Measurements from ENCODE around the gene ABL2. TPM values are rescaled to one million over a fixed set of nuclear protein-coding genes. Genes with fewer than 3 reads are reported as not detected.

ABL2 gene
- total RNA-seq, 4 donors from 2014 or later: 12.9 to 37.3 (median 15.6) TPM

- DNase-seq (ENCODE audit: extremely low spot score): no peak
- no peaks in the 10 kb centered on the region for H3K9me3 ChIP-seq
- intact Hi-C loops (cut with DNase I): no loop called here
- WGBS: 89% methylated on average over 8 of the region's 8 CpGs
- peaks cover 26 to 50% (median 38%) of the 10 kb centered on the region in 4 donors for H3K36me3 ChIP-seq
- H3K4me1 ChIP-seq: peaks cover 0 to 8% (median 3%) of the 10 kb centered on the region in 4 donors
- no peak for TF ChIP-seq POLR2A (IDR thresholded peaks at IDR 0.05; ENCODE audit: low read depth)
- no peak for TF ChIP-seq EP300 (IDR thresholded peaks at IDR 0.05)
- TF ChIP-seq POLR2AphosphoS5 (IDR thresholded peaks at IDR 0.05): no peak
- TF ChIP-seq, protein P1, sequence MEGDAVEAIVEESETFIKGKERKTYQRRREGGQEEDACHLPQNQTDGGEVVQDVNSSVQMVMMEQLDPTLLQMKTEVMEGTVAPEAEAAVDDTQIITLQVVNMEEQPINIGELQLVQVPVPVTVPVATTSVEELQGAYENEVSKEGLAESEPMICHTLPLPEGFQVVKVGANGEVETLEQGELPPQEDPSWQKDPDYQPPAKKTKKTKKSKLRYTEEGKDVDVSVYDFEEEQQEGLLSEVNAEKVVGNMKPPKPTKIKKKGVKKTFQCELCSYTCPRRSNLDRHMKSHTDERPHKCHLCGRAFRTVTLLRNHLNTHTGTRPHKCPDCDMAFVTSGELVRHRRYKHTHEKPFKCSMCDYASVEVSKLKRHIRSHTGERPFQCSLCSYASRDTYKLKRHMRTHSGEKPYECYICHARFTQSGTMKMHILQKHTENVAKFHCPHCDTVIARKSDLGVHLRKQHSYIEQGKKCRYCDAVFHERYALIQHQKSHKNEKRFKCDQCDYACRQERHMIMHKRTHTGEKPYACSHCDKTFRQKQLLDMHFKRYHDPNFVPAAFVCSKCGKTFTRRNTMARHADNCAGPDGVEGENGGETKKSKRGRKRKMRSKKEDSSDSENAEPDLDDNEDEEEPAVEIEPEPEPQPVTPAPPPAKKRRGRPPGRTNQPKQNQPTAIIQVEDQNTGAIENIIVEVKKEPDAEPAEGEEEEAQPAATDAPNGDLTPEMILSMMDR (IDR thresholded peaks at IDR 0.05): no peak
- no peaks in the 10 kb centered on the region for H3K27me3 ChIP-seq
- H3K27ac ChIP-seq (replicated peaks in 1 of 4): no peak overlapping the region
- H3K4me3 ChIP-seq: no peak overlapping the region
Measured at GRCh38 chr1:179061360-179062282, 167.9 kb downstream of the ABL2 start.

GRCh38 chr1:179058487-179059483 lies 170.7 kb downstream of the ABL2 start:
- TF ChIP-seq EP300 (IDR thresholded peaks at IDR 0.05) (no peak), POLR2AphosphoS5 (IDR thresholded peaks at IDR 0.05) (no peak)
- DNase-seq (ENCODE audit: extremely low spot score): no peak
- Histone ChIP-seq H3K36me3 (peaks cover 2 to 44% (median 27%) of the 10 kb centered on the region in 4 donors), H3K4me1 (peaks cover 0 to 8% (median 3%) of the 10 kb centered on the region in 4 donors), H3K27me3 (no peaks in the 10 kb centered on the region), H3K9me3 (no peaks in the 10 kb centered on the region), H3K4me3 (no peak overlapping the region), H3K27ac (replicated peaks in 1 of 4) (no peak overlapping the region)
- WGBS: 98% methylated on average over 3 of the region's 3 CpGs
- intact Hi-C loops (cut with DNase I): no loop called here

GRCh38 chr1:179055937-179056336 lies 173.5 kb downstream of the ABL2 start:
- Histone ChIP-seq H3K4me3 (no peak overlapping the region), H3K4me1 (peaks cover 0 to 8% (median 3%) of the 10 kb centered on the region in 4 donors), H3K36me3 (peaks cover 0 to 45% (median 22%) of the 10 kb centered on the region in 4 donors), H3K9me3 (no peaks in the 10 kb centered on the region), H3K27ac (replicated peaks in 1 of 4) (no peak overlapping the region), H3K27me3 (no peaks in the 10 kb centered on the region)
- 94% methylated on average over 2 of the region's 2 CpGs for WGBS
- no peak for TF ChIP-seq EP300 (IDR thresholded peaks at IDR 0.05)
- no peak for TF ChIP-seq POLR2AphosphoS5 (IDR thresholded peaks at IDR 0.05)
- TF ChIP-seq POLR2A (IDR thresholded peaks at IDR 0.05; ENCODE audit: low read depth): no peak
- TF ChIP-seq, protein P1 (IDR thresholded peaks at IDR 0.05): no peak
- intact Hi-C loops (cut with DNase I): no loop called here
- DNase-seq (ENCODE audit: extremely low spot score): no peak

DNA sequence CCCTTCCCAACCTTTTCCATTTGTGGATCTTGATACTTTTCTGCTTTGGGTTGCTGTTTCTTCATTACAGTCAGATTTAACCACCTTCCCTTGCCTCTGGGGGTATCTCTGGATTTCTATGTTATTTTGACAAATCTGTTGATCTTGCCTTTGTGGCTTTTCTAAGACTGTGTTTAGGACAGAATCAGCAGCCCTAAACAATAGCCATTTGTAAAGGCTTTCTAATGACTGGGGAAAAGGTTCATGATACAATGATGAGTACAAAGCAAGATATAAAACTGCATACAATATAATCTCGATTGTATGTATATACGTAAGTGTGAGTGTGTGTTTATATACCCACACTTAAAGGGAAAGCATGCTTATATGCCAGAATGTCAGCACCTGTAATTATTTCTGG lies 176.0 kb downstream of the ABL2 start:
- H3K36me3 ChIP-seq: peaks cover 0 to 39% (median 22%) of the 10 kb centered on the region in 4 donors
- H3K27ac ChIP-seq (replicated peaks in 1 of 4): no peak overlapping the region
- no peak for DNase-seq (ENCODE audit: extremely low spot score)
- WGBS: 74% methylated on average over 2 of the region's 2 CpGs
- H3K9me3 ChIP-seq: no peaks in the 10 kb centered on the region
- no peaks in the 10 kb centered on the region for H3K27me3 ChIP-seq
- no peak overlapping the region for H3K4me3 ChIP-seq
- TF ChIP-seq, protein P1 (IDR thresholded peaks at IDR 0.05): no peak
- TF ChIP-seq POLR2A (IDR thresholded peaks at IDR 0.05; ENCODE audit: low read depth) (no peak), POLR2AphosphoS5 (IDR thresholded peaks at IDR 0.05) (no peak), EP300 (IDR thresholded peaks at IDR 0.05) (no peak)
- intact Hi-C loops (cut with DNase I): no loop called here
- peaks cover under 1 to 6% (median 3%) of the 10 kb centered on the region in 4 donors for H3K4me1 ChIP-seq
